ENCODE results near the gene ERC2.
A peak's percentile ranks its signal among the peaks of the same experiment; 100 is the strongest.

ERC2 gene

GRCh38 chr3:55527361-55527760 is 940.9 kb downstream of the ERC2 start:
- TF ChIP-seq, protein P1, sequence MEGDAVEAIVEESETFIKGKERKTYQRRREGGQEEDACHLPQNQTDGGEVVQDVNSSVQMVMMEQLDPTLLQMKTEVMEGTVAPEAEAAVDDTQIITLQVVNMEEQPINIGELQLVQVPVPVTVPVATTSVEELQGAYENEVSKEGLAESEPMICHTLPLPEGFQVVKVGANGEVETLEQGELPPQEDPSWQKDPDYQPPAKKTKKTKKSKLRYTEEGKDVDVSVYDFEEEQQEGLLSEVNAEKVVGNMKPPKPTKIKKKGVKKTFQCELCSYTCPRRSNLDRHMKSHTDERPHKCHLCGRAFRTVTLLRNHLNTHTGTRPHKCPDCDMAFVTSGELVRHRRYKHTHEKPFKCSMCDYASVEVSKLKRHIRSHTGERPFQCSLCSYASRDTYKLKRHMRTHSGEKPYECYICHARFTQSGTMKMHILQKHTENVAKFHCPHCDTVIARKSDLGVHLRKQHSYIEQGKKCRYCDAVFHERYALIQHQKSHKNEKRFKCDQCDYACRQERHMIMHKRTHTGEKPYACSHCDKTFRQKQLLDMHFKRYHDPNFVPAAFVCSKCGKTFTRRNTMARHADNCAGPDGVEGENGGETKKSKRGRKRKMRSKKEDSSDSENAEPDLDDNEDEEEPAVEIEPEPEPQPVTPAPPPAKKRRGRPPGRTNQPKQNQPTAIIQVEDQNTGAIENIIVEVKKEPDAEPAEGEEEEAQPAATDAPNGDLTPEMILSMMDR (IDR thresholded peaks at IDR 0.05; ENCODE audit: control insufficient read depth, insufficient read depth, low read depth, low read length, missing control alignments): no peak
- no peak for DNase-seq (ENCODE audit: low read depth)
- no peak overlapping the region for H3K4me3 ChIP-seq (ENCODE audit: control insufficient read depth, low read depth, low read length)

GRCh38 chr3:55526332-55527030 is 941.8 kb downstream of the ERC2 start:
- TF ChIP-seq, protein P1 (IDR thresholded peaks at IDR 0.05; ENCODE audit: control insufficient read depth, insufficient read depth, low read depth, low read length, missing control alignments): no peak
- no peak for DNase-seq (ENCODE audit: low read depth)
- H3K4me3 ChIP-seq (ENCODE audit: control insufficient read depth, low read depth, low read length): no peak overlapping the region

GRCh38 chr3:55525436-55525835 is 942.8 kb downstream of the ERC2 start:
- DNase-seq (ENCODE audit: low read depth): no peak

DNA sequence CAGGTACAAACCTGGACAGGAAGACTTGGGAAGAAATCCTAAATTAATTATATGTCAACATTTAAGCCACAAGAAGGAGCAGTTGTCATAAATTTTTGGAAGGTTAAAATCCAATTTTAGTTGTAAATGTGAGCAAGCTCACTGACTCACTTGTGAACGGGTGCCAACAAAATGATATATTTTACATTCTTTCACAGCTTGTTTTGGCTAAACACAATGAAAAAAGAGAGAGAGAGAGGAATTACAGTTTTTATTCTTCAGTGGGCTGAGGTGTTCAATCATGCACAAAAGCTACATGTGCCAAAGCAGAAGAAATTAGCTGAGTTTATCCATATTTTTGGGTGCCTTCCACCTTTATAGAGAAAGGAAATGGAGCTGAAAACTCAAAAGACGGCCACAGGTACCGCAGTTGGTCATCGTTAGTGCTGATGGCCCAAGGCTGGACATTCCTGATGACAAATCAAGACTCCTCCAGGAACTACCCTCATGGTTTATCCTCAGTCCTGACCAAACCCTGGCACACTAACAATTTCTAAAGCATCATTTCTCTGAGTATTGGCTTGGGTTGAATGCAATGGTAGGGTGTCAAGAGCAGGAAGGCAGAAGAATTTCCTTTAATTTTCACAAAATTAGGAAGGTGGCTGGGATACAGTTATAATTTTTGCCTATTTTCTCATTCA is 943.6 kb downstream of the ERC2 start:
- H3K4me3 ChIP-seq (ENCODE audit: control insufficient read depth, low read depth, low read length): no peak overlapping the region
- TF ChIP-seq, protein P1 (IDR thresholded peaks at IDR 0.05; ENCODE audit: control insufficient read depth, insufficient read depth, low read depth, low read length, missing control alignments): no peak
- no peak for DNase-seq (ENCODE audit: low read depth)

More at GRCh38 chr3:55525436-55525835, 942.8 kb downstream of the ERC2 start:
- no peak overlapping the region for H3K4me3 ChIP-seq (ENCODE audit: control insufficient read depth, low read depth, low read length)
- TF ChIP-seq, protein P1 (IDR thresholded peaks at IDR 0.05; ENCODE audit: control insufficient read depth, insufficient read depth, low read depth, low read length, missing control alignments): no peak

DNA sequence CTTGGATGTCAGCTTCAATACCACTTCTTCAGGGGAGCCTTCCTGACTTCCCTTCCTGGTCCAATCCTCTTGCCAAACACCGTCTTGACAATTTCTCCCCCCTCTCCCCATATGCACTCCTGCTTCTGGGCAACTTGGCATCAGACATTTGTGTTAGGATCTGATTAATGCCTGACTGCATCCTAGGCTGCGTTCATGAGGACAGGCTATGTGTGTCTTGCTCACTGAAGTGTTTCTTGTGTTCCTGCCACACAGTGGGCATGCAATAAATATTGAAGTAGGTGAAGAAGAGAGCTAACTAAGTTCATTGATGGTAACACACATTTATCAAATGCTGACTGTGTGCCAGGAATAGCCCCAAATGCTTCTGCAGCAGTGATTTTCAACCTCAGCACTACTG is 944.8 kb downstream of the ERC2 start:
- no peak overlapping the region for H3K4me3 ChIP-seq (ENCODE audit: control insufficient read depth, low read depth, low read length)
- TF ChIP-seq, protein P1 (IDR thresholded peaks at IDR 0.05; ENCODE audit: control insufficient read depth, insufficient read depth, low read depth, low read length, missing control alignments): no peak
- no peak for DNase-seq (ENCODE audit: low read depth)

GRCh38 chr3:55521738-55522421 is 946.4 kb downstream of the ERC2 start:
- TF ChIP-seq, protein P1 (IDR thresholded peaks at IDR 0.05; ENCODE audit: control insufficient read depth, insufficient read depth, low read depth, low read length, missing control alignments): no peak
- peak; percentile 60 for DNase-seq (ENCODE audit: low read depth)
- H3K4me3 ChIP-seq (ENCODE audit: control insufficient read depth, low read depth, low read length): no peak overlapping the region

All from AG09309 (cell line).